Esophagus squamous epithelium (tissue), 5 donors: ENCODE measurements around the gene SMAP2. TPM values are rescaled to one million over a fixed set of nuclear protein-coding genes. Genes with fewer than 3 reads are reported as not detected.
"Not testable (repeated sequence)": the region's sequence is repeated elsewhere in the genome, so short reads cannot be mapped to it uniquely, and the experiment has no call there.

Source experiments
- DNase-seq: peaks from one replicate; lab custom pipeline; 2025; lab: John Stamatoyannopoulos, UW
- H3K27ac ChIP-seq, 4 donors: fragments of 200-600 bp; sonication (generic); one replicate each; pipeline ENCODE4 v1.5.1; 2016 to 2019; ENCODE audit warnings: mild to moderate bottlenecking in 1 of 4
- H3K27me3 ChIP-seq, 4 donors: fragments of 200-600 bp; sonication (generic); 1 replicate in 3 of 4; 2 replicates in 1 of 4; pipeline versions ENCODE4 v1.5.1 to v1.6.0; 2017 to 2021; ENCODE audit warnings: antibody characterized with exemption in 1 of 4
- H3K36me3 ChIP-seq, 3 donors: fragments of 200-600 bp; sonication (generic); one replicate each; pipeline ENCODE4 v1.5.1; 2016 to 2019
- H3K4me1 ChIP-seq, 3 donors: fragments of 200-600 bp; sonication (generic); one replicate each; pipeline ENCODE4 v1.5.1; 2017 to 2019
- H3K4me3 ChIP-seq, 4 donors: fragments of 200-600 bp; sonication (generic); 1 replicate in 3 of 4; 2 replicates in 1 of 4; pipeline ENCODE4 v1.5.1; 2016 to 2019; ENCODE audit warnings: mild to moderate bottlenecking in 2 of 4, moderate library complexity in 1 of 4
- H3K9me3 ChIP-seq, 3 donors: fragments of 200-600 bp; sonication (generic); one replicate each; pipeline ENCODE4 v1.5.1; 2016 to 2019
- CTCF ChIP-seq, 6 experiments: fragments of 450-650 bp in 4 of 6; fragments of 200-600 bp in 2 of 6; sonication (generic) in 2 of 6; IDR thresholded peaks; one replicate each; pipeline ENCODE4 v1.5.1; 2016 to 2019; ENCODE audit warnings: antibody characterized with exemption in 6 of 6, mild to moderate bottlenecking in 4 of 6, moderate library complexity in 4 of 6
- POLR2A ChIP-seq, 4 donors: fragments of 450-650 bp; IDR thresholded peaks; one replicate each; pipeline ENCODE4 v1.6.1; 2017; ENCODE audit warnings: antibody characterized with exemption in 4 of 4, mild to moderate bottlenecking in 4 of 4, moderate library complexity in 3 of 4
- WGBS, 2 donors: methylation state at CpG; one replicate each; pipeline ENCODE4 v1.1.5; 2018; 5-methylcytosine and 5-hydroxymethylcytosine counted together
- intact Hi-C: fragments of 100-400 bp; cut with DNase I; formaldehyde crosslinking; loops from one replicate; pipeline ENCODE4 v1.15.0; 2022
- total RNA-seq, 4 donors: library from RNA; depleted of rRNA; stranded (reverse); fragments of >200 nt; gene quantifications; one replicate each; pipeline ENCODE4 v1.1.0, GENCODE V29; 2016
- donor health status: DM: yes; HTN: yes; CAD: no.

The SMAP2 gene
- total RNA-seq, 4 donors from 2014 or later, result 15.1 to 34.9 (median 23.8) TPM

GRCh38 chr1:40386359-40386723 is 12.8 kb downstream of the SMAP2 start:
- peak overlapping the region in 1 of 4 donors; percentile 27 for H3K4me3 ChIP-seq
- TF ChIP-seq CTCF (IDR thresholded peaks at IDR 0.05), result no peak
- TF ChIP-seq POLR2A (IDR thresholded peaks at IDR 0.05), result no peak
- no peak for DNase-seq

GRCh38 chr1:40386796-40387195 is 13.3 kb downstream of the SMAP2 start:
- Histone ChIP-seq H3K27ac (peak overlapping the region; percentile 71 to 91 (median 80)), H3K4me3 (no peak overlapping the region), H3K4me1 (peaks cover 10 to 93% (median 39%) of the 10 kb centered on the region in 3 donors), H3K9me3 (no peaks in the 10 kb centered on the region), H3K27me3 (no peaks in the 10 kb centered on the region), H3K36me3 (peaks cover 0 to 8% (median 0%) of the 10 kb centered on the region in 3 donors)
- DNase-seq, result no peak
- intact Hi-C loops, result no loop called here
- TF ChIP-seq POLR2A (IDR thresholded peaks at IDR 0.05), result no peak
- TF ChIP-seq CTCF (IDR thresholded peaks at IDR 0.05), result no peak
- 59 to 70% methylated on average over 9 of the region's 9 CpGs for WGBS, 2 donors

More at GRCh38 chr1:40386359-40386723, 12.8 kb downstream of the SMAP2 start:
- Histone ChIP-seq H3K27me3 (no peaks in the 10 kb centered on the region), H3K9me3 (no peaks in the 10 kb centered on the region), H3K27ac (peak overlapping the region; percentile 71 to 91 (median 80)), H3K4me1 (peaks cover 10 to 88% (median 34%) of the 10 kb centered on the region in 3 donors), H3K36me3 (peaks cover 0 to 8% (median 0%) of the 10 kb centered on the region in 3 donors)
- intact Hi-C loops, result no loop called here
- WGBS, 2 donors, result 54 to 56% methylated on average over 3 of the region's 3 CpGs

- H3K27me3 ChIP-seq, DNase-seq, intact Hi-C loops, H3K9me3 ChIP-seq, H3K36me3 ChIP-seq: not testable (repeated sequence)
- H3K4me1 ChIP-seq, result peaks cover 15 to 95% (median 45%) of the 10 kb centered on the region in 3 donors
- H3K4me3 ChIP-seq, result peak overlapping the region in 1 of 4 donors; percentile 3
- peak overlapping the region; percentile 57 to 91 (median 80) for H3K27ac ChIP-seq
- 79 to 90% methylated on average over 3 to 8 of the region's 38 CpGs for WGBS, 2 donors
Observed at GRCh38 chr1:40387381-40388306, 14.1 kb downstream of the SMAP2 start.

GRCh38 chr1:40388456-40389321 is 15.2 kb downstream of the SMAP2 start:
- H3K27me3 ChIP-seq, H3K36me3 ChIP-seq, DNase-seq, intact Hi-C loops, H3K9me3 ChIP-seq: not testable (repeated sequence)
- peak in 1 of 4 donors; percentile 62 for TF ChIP-seq POLR2A (IDR thresholded peaks at IDR 0.05)
- Histone ChIP-seq H3K4me1 (peaks cover 9 to 92% (median 47%) of the 10 kb centered on the region in 3 donors), H3K4me3 (peak overlapping the region in 2 of 4 donors; percentile 12 to 18), H3K27ac (peak overlapping the region; percentile 32 to 91 (median 78))
- 93 to 95% methylated on average over 17 to 25 of the region's 28 CpGs for WGBS, 2 donors

GRCh38 chr1:40389322-40389803 is 15.8 kb downstream of the SMAP2 start:
- DNase-seq, result no peak
- intact Hi-C loops, result no loop called here
- H3K27me3 ChIP-seq, result no peaks in the 10 kb centered on the region
- H3K4me1 ChIP-seq, result peaks cover 9 to 89% (median 47%) of the 10 kb centered on the region in 3 donors
- H3K27ac ChIP-seq, result peak overlapping the region; percentile 32 to 91 (median 78)
- peak overlapping the region in 2 of 4 donors; percentile 12 to 18 for H3K4me3 ChIP-seq
- H3K36me3 ChIP-seq, result peaks cover 0 to 8% (median 0%) of the 10 kb centered on the region in 3 donors
- 70 to 97% methylated on average over 3 of the region's 3 CpGs for WGBS, 2 donors
- no peak for TF ChIP-seq POLR2A (IDR thresholded peaks at IDR 0.05)
- TF ChIP-seq CTCF (IDR thresholded peaks at IDR 0.05), result no peak
- H3K9me3 ChIP-seq, result no peaks in the 10 kb centered on the region
